ENCODE data around the gene DNAI2.
A peak's percentile ranks its signal among the peaks of the same experiment; 100 is the strongest.

DNA sequence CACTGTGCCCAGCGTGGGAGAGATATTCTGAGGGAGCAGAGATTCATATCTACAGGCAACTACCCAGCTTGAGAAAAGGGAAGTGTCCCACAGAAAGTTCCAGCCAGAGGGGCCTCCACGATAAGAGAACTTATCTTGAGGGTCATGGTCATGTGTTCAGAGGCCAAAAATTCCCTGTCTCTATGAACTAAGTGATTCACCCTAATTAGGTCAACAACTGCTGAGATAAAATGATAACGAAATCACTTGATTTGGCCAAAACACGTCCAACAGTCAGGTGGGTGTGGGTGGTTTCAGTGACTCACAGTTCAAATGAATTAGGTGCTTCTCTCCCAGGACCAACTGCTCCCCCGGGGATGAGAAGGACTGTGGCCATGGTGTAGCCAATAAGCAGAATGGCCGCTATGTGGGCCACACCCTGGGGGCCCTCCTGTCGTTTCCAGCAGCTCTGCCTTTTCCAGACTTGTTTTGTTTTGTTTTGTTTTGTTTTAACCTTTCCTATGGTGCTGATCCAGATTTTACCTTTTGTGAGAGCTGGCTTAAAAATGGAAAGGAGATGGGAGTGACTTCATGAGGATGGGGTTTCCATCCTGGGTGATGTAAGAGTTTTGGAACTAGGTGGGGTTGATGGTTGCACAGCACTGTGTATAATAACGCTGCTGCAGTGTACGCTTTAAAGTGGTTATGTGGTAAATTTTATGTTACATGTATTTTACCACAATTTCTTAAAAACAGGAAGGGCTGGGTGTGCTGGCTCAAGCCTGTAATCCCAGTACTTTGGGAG, 8.7 kb downstream of the DNAI2 start:
- TF ChIP-seq, protein P1, sequence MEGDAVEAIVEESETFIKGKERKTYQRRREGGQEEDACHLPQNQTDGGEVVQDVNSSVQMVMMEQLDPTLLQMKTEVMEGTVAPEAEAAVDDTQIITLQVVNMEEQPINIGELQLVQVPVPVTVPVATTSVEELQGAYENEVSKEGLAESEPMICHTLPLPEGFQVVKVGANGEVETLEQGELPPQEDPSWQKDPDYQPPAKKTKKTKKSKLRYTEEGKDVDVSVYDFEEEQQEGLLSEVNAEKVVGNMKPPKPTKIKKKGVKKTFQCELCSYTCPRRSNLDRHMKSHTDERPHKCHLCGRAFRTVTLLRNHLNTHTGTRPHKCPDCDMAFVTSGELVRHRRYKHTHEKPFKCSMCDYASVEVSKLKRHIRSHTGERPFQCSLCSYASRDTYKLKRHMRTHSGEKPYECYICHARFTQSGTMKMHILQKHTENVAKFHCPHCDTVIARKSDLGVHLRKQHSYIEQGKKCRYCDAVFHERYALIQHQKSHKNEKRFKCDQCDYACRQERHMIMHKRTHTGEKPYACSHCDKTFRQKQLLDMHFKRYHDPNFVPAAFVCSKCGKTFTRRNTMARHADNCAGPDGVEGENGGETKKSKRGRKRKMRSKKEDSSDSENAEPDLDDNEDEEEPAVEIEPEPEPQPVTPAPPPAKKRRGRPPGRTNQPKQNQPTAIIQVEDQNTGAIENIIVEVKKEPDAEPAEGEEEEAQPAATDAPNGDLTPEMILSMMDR (IDR thresholded peaks at IDR 0.05), result no peak
- TF ChIP-seq POLR2A (IDR thresholded peaks at IDR 0.05), result peak in 1 of 2 donors; percentile 14
